ENCODE data around the gene SLC6A19. TPM values are rescaled to one million over a fixed set of nuclear protein-coding genes. Genes with fewer than 3 reads are reported as not detected.

Gene SLC6A19
- total RNA-seq, 2 experiments from 2014 or later, result not detected

- no peak overlapping the region for H3K4me3 Mint-ChIP-seq
- intact Hi-C loops (cut with DNase I, micrococcal nuclease), result loop anchor here in 1 of 2 experiments (10.0 kb wide), 1 partner anchor 224 kb away; no protein-coding TSS in a partner anchor
- Histone ChIP-seq H3K36me3 (ENCODE audit: insufficient read depth, low read length) (no peaks in the 10 kb centered on the region), H3K4me3 (ENCODE audit: low read length) (no peak overlapping the region), H3K27ac (ENCODE audit: low read depth in 1 of 2, low read length in 2 of 2) (no peak overlapping the region), H3K27me3 (ENCODE audit: control insufficient read depth in 1 of 2, insufficient read depth in 2 of 2, low read length in 2 of 2) (peaks cover 18% of the 10 kb centered on the region in 2 experiments), H3K4me1 (ENCODE audit: insufficient read depth, low read length) (no peaks in the 10 kb centered on the region), H3K9me3 (ENCODE audit: control insufficient read depth in 1 of 2, insufficient read depth in 1 of 2, low read length in 2 of 2) (peaks cover 0 to 16% of the 10 kb centered on the region in 2 experiments)
- H3K27me3 Mint-ChIP-seq, result peaks cover 24% of the 10 kb centered on the region
- no peak for TF ChIP-seq CTCF (IDR thresholded peaks at IDR 0.05)
- H3K9me3 Mint-ChIP-seq, result no peaks in the 10 kb centered on the region
- H3K36me3 Mint-ChIP-seq (ENCODE audit: low read depth), result no peaks in the 10 kb centered on the region
- ChIA-PET CTCF (no interaction called here), POLR2A (no interaction called here)
- no peak overlapping the region for H3K27ac Mint-ChIP-seq
- DNase-seq, result no peak
- no peak for ATAC-seq (ENCODE audit: poor library complexity)
- H3K4me1 Mint-ChIP-seq (ENCODE audit: low read depth), result no peaks in the 10 kb centered on the region
Observed at GRCh38 chr5:1190837-1191239, 10.6 kb upstream of the SLC6A19 start.

- no peak for DNase-seq
- POLR2A ChIA-PET, result no interaction called here
- no peaks in the 10 kb centered on the region for H3K9me3 Mint-ChIP-seq
Observed at GRCh38 chr5:1192971-1193590, 8.3 kb upstream of the SLC6A19 start.

GRCh38 chr5:1193591-1193985 lies 7.8 kb upstream of the SLC6A19 start:
- Histone ChIP-seq H3K27ac (ENCODE audit: low read depth in 1 of 2, low read length in 2 of 2) (no peak overlapping the region), H3K4me1 (ENCODE audit: insufficient read depth, low read length) (no peaks in the 10 kb centered on the region), H3K9me3 (ENCODE audit: control insufficient read depth in 1 of 2, insufficient read depth in 1 of 2, low read length in 2 of 2) (peaks cover 0 to 5% of the 10 kb centered on the region in 2 experiments), H3K27me3 (ENCODE audit: control insufficient read depth in 1 of 2, insufficient read depth in 2 of 2, low read length in 2 of 2) (peaks cover 8 to 15% of the 10 kb centered on the region in 2 experiments), H3K4me3 (ENCODE audit: low read length) (no peak overlapping the region), H3K36me3 (ENCODE audit: insufficient read depth, low read length) (no peaks in the 10 kb centered on the region)
- Mint-ChIP-seq H3K4me1 (ENCODE audit: low read depth) (no peaks in the 10 kb centered on the region), H3K4me3 (no peak overlapping the region), H3K27me3 (peaks cover 25% of the 10 kb centered on the region), H3K27ac (no peak overlapping the region), H3K36me3 (ENCODE audit: low read depth) (no peaks in the 10 kb centered on the region), H3K9me3 (no peaks in the 10 kb centered on the region)
- ATAC-seq (ENCODE audit: poor library complexity) (no peak), DNase-seq (no peak)
- intact Hi-C loops (cut with DNase I, micrococcal nuclease), result loop anchor here in 1 of 2 experiments (10.0 kb wide), 1 partner anchor 221 kb away; no protein-coding TSS in a partner anchor
- POLR2A ChIA-PET, result no interaction called here
- TF ChIP-seq CTCF (IDR thresholded peaks at IDR 0.05), result no peak
- CTCF ChIA-PET, result no interaction called here

More at GRCh38 chr5:1192971-1193590, 8.3 kb upstream of the SLC6A19 start:
- CTCF ChIA-PET, result no interaction called here
- no peaks in the 10 kb centered on the region for H3K36me3 ChIP-seq (ENCODE audit: insufficient read depth, low read length)
- TF ChIP-seq CTCF (IDR thresholded peaks at IDR 0.05), result no peak
- Mint-ChIP-seq H3K27me3 (peaks cover 30% of the 10 kb centered on the region), H3K4me3 (no peak overlapping the region), H3K27ac (no peak overlapping the region), H3K4me1 (ENCODE audit: low read depth) (no peaks in the 10 kb centered on the region), H3K36me3 (ENCODE audit: low read depth) (no peaks in the 10 kb centered on the region)
- peaks cover 8 to 18% of the 10 kb centered on the region in 2 experiments for H3K27me3 ChIP-seq (ENCODE audit: control insufficient read depth in 1 of 2, insufficient read depth in 2 of 2, low read length in 2 of 2)
- intact Hi-C loops (cut with DNase I, micrococcal nuclease), result loop anchor here in 1 of 2 experiments (10.0 kb wide), 1 partner anchor 222 kb away; no protein-coding TSS in a partner anchor
- peaks cover 0 to 5% of the 10 kb centered on the region in 2 experiments for H3K9me3 ChIP-seq (ENCODE audit: control insufficient read depth in 1 of 2, insufficient read depth in 1 of 2, low read length in 2 of 2)
- ATAC-seq (ENCODE audit: poor library complexity), result no peak
- no peaks in the 10 kb centered on the region for H3K4me1 ChIP-seq (ENCODE audit: insufficient read depth, low read length)
- no peak overlapping the region for H3K4me3 ChIP-seq (ENCODE audit: low read length)
- H3K27ac ChIP-seq (ENCODE audit: low read depth in 1 of 2, low read length in 2 of 2), result no peak overlapping the region
